K562 (cell line): ENCODE data around the gene HIVEP1. TPM values are rescaled to one million over a fixed set of nuclear protein-coding genes. Genes with fewer than 3 reads are reported as not detected.

ENCODE experiments used
- CEBPG ChIP-seq, 3 experiments: fragments of 200-800 bp in 1 of 3; sonication (Bioruptor generic) in 1 of 3; sonication (generic) in 1 of 3; formaldehyde crosslinking in 1 of 3; IDR thresholded peaks in 2 of 3; conservative IDR thresholded peaks in 1 of 3; 2 replicates each; pipeline versions ENCODE4 v1.6.1 to v1.8.0; 2016 to 2022; ENCODE audit warnings: missing compliant biosample characterization in 2 of 3, missing genetic modification characterization in 2 of 3, mild to moderate bottlenecking in 1 of 3, missing genetic modification reagents in 1 of 3
- MAFK ChIP-seq: IDR thresholded peaks from 2 replicates; pipeline ENCODE4 v1.6.1; 2011; ENCODE audit warnings: low read length, improper control_type of control experiment
- NR2C1 ChIP-seq, 2 experiments: fragments of 450-650 bp; IDR thresholded peaks; 2 replicates each; pipeline ENCODE4 v1.6.1; 2017; ENCODE audit warnings: mild to moderate bottlenecking in 2 of 2, antibody characterized with exemption in 1 of 2, inconsistent platforms in 1 of 2, missing compliant biosample characterization in 1 of 2, missing genetic modification characterization in 1 of 2
- POLR2A ChIP-seq: fragments of 450-650 bp; conservative IDR thresholded peaks from 2 replicates; pipeline ENCODE4 v1.6.1; 2016
- SIX5 ChIP-seq, 2 experiments: IDR thresholded peaks; 2 replicates each; pipeline ENCODE4 v1.6.1; 2011; ENCODE audit warnings: low read length in 2 of 2, borderline replicate concordance in 1 of 2, low read depth in 1 of 2, mild to moderate bottlenecking in 1 of 2, moderate library complexity in 1 of 2; ENCODE audit not compliant: insufficient read depth in 1 of 2
- TEAD4 ChIP-seq, 2 experiments: sonication (generic) in 1 of 2; formaldehyde crosslinking in 1 of 2; IDR thresholded peaks; 2 replicates each; pipeline versions ENCODE4 v1.6.1 to v1.8.0; 2012 to 2022; ENCODE audit warnings: borderline replicate concordance in 1 of 2, inconsistent platforms in 1 of 2, low read length in 1 of 2, mild to moderate bottlenecking in 1 of 2, missing genetic modification reagents in 1 of 2
- TOE1 ChIP-seq, 2 experiments: fragments of 450-650 bp in 1 of 2; sonication (generic) in 1 of 2; formaldehyde crosslinking in 1 of 2; IDR thresholded peaks; 2 replicates each; pipeline versions ENCODE4 v1.7.1 to v1.8.0; 2016 to 2022; ENCODE audit warnings: borderline replicate concordance in 2 of 2, mild to moderate bottlenecking in 2 of 2, antibody characterized with exemption in 1 of 2, inconsistent platforms in 1 of 2, low read depth in 1 of 2, missing genetic modification reagents in 1 of 2, moderate library complexity in 1 of 2
- TRIM24 ChIP-seq, 2 experiments: fragments of 450-650 bp; IDR thresholded peaks; 2 replicates each; pipeline ENCODE4 v1.6.1; 2016
- YY1 ChIP-seq, 3 experiments: IDR thresholded peaks; 2 replicates each; pipeline ENCODE4 v1.6.1; 2011; ENCODE audit warnings: low read length in 2 of 3, mild to moderate bottlenecking in 2 of 3, moderate library complexity in 2 of 3, borderline replicate concordance in 1 of 3, control low read depth in 1 of 3, low read depth in 1 of 3; ENCODE audit not compliant: insufficient read depth in 3 of 3, insufficient replicate concordance in 2 of 3, control insufficient read depth in 1 of 3, insufficient read length in 1 of 3; ENCODE audit errors: extremely low read depth in 1 of 3
- ZNF696 ChIP-seq: fragments of 250-450 bp; sonication (Bioruptor Pico); conservative IDR thresholded peaks from 2 replicates; pipeline ENCODE4 v1.4.0; 2020; ENCODE audit warnings: mild to moderate bottlenecking, moderate library complexity
- ZNF717 ChIP-seq: fragments of 250-450 bp; sonication (Bioruptor Pico); IDR thresholded peaks from 2 replicates; pipeline ENCODE4 v1.5.0; 2021
- polyA plus RNA-seq, 8 experiments: library from polyadenylated mRNA; depleted of rRNA in 4 of 8; stranded (reverse) in 5 of 8; unstranded in 3 of 8; fragments of >200 nt; fragmentation: Nextera tagmentation in 2 of 8; fragmentation: Illumina TruSeq in 1 of 8; extraction: Ambion mirVana in 2 of 8; extraction: Trizol in 1 of 8; gene quantifications; 2 replicates each; pipeline versions ENCODE4 v1.2.1 to v1.2.3, GENCODE V29; 2011 to 2014; ENCODE audit warnings: inconsistent platforms in 1 of 8, missing spikeins in 1 of 8
- total RNA-seq, 7 experiments: library from RNA; depleted of rRNA in 6 of 7; stranded (reverse); fragments of >200 nt in 6 of 7; fragmentation: Illumina TruSeq in 2 of 7; extraction: Trizol in 2 of 7; gene quantifications; 2 replicates each; pipeline versions ENCODE4 v1.2.1 to v1.2.3, GENCODE V29; 2011 to 2021; ENCODE audit warnings: low replicate concordance in 1 of 7
- TF ChIP-seq, protein P1 (sequence below), 2 experiments: fragments of 450-650 bp; formaldehyde crosslinking in 1 of 2; IDR thresholded peaks; 2 replicates each; pipeline versions ENCODE4 v1.4.0 to v1.6.1; 2014 to 2020; ENCODE audit warnings: mild to moderate bottlenecking in 2 of 2, borderline replicate concordance in 1 of 2, low read depth in 1 of 2
- TF ChIP-seq, protein P2 (sequence below): fragments of 450-650 bp; IDR thresholded peaks from 2 replicates; pipeline ENCODE4 v1.6.1; 2016; ENCODE audit warnings: mild to moderate bottlenecking

The HIVEP1 gene
- total and polyA plus RNA-seq, 9 of the 15 experiments (the other 6 are each of a cell fraction or from before 2014, with no cell fraction given): 6.0 to 33.3 (median 21.7) TPM

DNA sequence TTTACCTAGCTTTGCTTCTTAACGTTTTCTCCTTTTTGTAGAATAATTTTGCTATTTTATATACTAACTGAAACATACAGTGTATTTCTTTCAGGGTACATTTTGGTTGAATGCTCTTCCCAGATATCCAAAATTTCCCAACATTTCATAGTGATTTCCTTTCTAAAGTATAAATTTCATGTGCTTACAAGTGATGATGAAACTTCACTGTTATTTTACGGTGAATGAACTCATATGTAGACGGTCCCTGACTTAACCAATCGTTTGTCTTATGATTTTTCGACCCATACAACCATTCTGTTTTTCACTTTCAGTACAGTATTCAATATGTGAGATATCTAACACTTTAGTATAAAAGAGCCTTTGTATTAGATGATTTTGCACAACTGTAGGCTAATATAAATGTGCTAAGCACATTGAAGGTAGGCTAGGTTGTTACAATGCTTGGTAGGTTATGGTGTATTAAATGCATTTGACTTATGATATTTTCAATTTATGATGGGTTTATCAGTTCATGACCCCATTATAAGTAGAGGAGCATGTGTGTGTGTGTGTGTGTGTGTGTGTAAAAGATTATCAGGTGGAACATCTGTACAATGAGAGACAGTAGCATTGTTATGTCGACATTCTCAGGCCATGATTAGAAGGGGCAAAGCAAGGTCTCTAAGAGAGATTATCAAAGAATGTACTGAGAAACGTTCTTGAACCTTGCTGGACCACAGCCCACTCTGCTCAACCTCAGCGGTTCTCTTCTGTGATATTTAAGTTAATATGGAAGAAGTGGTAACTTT lies 20.9 kb downstream of the HIVEP1 start (continued):
- no peak for TF ChIP-seq ZNF696 (CRISPR knock-in tag)
- peak; percentile 54 to 79 for TF ChIP-seq TRIM24 (IDR thresholded peaks at IDR 0.05)
- TF ChIP-seq, protein P1, sequence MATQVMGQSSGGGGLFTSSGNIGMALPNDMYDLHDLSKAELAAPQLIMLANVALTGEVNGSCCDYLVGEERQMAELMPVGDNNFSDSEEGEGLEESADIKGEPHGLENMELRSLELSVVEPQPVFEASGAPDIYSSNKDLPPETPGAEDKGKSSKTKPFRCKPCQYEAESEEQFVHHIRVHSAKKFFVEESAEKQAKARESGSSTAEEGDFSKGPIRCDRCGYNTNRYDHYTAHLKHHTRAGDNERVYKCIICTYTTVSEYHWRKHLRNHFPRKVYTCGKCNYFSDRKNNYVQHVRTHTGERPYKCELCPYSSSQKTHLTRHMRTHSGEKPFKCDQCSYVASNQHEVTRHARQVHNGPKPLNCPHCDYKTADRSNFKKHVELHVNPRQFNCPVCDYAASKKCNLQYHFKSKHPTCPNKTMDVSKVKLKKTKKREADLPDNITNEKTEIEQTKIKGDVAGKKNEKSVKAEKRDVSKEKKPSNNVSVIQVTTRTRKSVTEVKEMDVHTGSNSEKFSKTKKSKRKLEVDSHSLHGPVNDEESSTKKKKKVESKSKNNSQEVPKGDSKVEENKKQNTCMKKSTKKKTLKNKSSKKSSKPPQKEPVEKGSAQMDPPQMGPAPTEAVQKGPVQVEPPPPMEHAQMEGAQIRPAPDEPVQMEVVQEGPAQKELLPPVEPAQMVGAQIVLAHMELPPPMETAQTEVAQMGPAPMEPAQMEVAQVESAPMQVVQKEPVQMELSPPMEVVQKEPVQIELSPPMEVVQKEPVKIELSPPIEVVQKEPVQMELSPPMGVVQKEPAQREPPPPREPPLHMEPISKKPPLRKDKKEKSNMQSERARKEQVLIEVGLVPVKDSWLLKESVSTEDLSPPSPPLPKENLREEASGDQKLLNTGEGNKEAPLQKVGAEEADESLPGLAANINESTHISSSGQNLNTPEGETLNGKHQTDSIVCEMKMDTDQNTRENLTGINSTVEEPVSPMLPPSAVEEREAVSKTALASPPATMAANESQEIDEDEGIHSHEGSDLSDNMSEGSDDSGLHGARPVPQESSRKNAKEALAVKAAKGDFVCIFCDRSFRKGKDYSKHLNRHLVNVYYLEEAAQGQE (IDR thresholded peaks at IDR 0.05; ENCODE audit: borderline replicate concordance): no peak
- TF ChIP-seq, protein P1 (CRISPR knock-in tag; IDR thresholded peaks at IDR 0.05; ENCODE audit: low read depth): no peak
- TF ChIP-seq POLR2A: no peak
- TF ChIP-seq TOE1 (IDR thresholded peaks at IDR 0.05; ENCODE audit: borderline replicate concordance): 0 out of 2 replicates have a peak, but pooled peaks have one; percentile 28
- TF ChIP-seq TOE1 (CRISPR knock-in tag; IDR thresholded peaks at IDR 0.05; ENCODE audit: borderline replicate concordance, low read depth): no peak
- TF ChIP-seq ZNF717 (CRISPR knock-in tag): no peak
- no peak for TF ChIP-seq YY1 (IDR thresholded peaks at IDR 0.05; ENCODE audit: borderline replicate concordance in 1 of 3, control insufficient read depth in 1 of 3, extremely low read depth in 1 of 3, insufficient read depth in 3 of 3, insufficient read length in 1 of 3, insufficient replicate concordance in 2 of 3, low read depth in 1 of 3, low read length in 2 of 3)
- TF ChIP-seq, protein P2, sequence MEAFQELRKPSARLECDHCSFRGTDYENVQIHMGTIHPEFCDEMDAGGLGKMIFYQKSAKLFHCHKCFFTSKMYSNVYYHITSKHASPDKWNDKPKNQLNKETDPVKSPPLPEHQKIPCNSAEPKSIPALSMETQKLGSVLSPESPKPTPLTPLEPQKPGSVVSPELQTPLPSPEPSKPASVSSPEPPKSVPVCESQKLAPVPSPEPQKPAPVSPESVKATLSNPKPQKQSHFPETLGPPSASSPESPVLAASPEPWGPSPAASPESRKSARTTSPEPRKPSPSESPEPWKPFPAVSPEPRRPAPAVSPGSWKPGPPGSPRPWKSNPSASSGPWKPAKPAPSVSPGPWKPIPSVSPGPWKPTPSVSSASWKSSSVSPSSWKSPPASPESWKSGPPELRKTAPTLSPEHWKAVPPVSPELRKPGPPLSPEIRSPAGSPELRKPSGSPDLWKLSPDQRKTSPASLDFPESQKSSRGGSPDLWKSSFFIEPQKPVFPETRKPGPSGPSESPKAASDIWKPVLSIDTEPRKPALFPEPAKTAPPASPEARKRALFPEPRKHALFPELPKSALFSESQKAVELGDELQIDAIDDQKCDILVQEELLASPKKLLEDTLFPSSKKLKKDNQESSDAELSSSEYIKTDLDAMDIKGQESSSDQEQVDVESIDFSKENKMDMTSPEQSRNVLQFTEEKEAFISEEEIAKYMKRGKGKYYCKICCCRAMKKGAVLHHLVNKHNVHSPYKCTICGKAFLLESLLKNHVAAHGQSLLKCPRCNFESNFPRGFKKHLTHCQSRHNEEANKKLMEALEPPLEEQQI: no peak
- no peak for TF ChIP-seq NR2C1 (IDR thresholded peaks at IDR 0.05)
- no peak for TF ChIP-seq NR2C1 (tag; IDR thresholded peaks at IDR 0.05)
- TF ChIP-seq SIX5 (IDR thresholded peaks at IDR 0.05; ENCODE audit: borderline replicate concordance in 1 of 2, insufficient read depth in 1 of 2, low read depth in 1 of 2, low read length in 2 of 2): no peak
- TF ChIP-seq TEAD4 (IDR thresholded peaks at IDR 0.05; ENCODE audit: low read length): peak; percentile 70
- no peak for TF ChIP-seq TEAD4 (CRISPR knock-in tag; IDR thresholded peaks at IDR 0.05; ENCODE audit: borderline replicate concordance)
- no peak for TF ChIP-seq MAFK
- TF ChIP-seq CEBPG (CRISPR knock-in tag; IDR thresholded peaks at IDR 0.05): no peak
- peak in 1 of 2 experiments; percentile 62; a peak in 1 of 4 replicates for TF ChIP-seq CEBPG (tag; conservative IDR thresholded peaks at IDR 0.05 in 1 of 2, IDR thresholded peaks at IDR 0.05 in 1 of 2)
